ENCODE data around the gene GYPC.

DNA sequence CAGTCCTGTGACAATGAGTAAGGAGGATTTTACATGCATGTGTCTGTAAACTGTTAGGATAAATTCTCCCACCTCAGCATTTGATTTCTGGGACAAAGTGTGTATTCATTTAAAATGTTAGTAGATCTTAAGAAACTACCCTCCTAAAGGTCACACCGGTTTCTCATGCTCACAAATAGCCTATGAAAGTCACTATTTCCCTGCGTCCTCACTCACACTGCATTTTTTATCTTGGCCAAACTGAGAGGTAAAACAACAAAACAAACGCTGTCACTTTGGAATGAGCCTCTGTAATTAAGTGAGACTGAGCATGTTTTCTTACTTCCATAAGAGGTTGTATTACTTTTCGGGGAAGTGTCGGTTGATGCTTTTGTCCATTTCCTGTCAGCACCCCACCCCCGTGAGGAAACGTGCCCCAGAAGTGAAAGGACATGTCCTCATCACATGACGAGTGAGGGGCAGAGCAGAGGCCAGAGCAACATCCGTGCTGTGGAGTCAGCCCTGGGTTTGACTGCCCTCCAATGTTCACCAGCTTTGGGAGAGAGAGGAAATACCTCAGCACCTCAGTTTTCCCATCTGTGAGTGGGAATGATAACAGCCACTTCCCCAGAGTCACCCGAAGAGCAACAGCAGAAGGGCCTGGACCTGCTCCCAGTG lies 3.1 kb downstream of the GYPC start:
- TF ChIP-seq POLR2A (IDR thresholded peaks at IDR 0.05) (no peak), CTCF (IDR thresholded peaks at IDR 0.05) (no peak)
